ENCODE data around the gene SCGB2B2. TPM values are rescaled to one million over a fixed set of nuclear protein-coding genes. Genes with fewer than 3 reads are reported as not detected.
"Not testable (repeated sequence)": the region's sequence is repeated elsewhere in the genome, so short reads cannot be mapped to it uniquely, and the experiment has no call there.

Gene SCGB2B2
- total RNA-seq, 3 donors from 2014 or later = 0.80 to 5.6 (median 0.98) TPM

DNA sequence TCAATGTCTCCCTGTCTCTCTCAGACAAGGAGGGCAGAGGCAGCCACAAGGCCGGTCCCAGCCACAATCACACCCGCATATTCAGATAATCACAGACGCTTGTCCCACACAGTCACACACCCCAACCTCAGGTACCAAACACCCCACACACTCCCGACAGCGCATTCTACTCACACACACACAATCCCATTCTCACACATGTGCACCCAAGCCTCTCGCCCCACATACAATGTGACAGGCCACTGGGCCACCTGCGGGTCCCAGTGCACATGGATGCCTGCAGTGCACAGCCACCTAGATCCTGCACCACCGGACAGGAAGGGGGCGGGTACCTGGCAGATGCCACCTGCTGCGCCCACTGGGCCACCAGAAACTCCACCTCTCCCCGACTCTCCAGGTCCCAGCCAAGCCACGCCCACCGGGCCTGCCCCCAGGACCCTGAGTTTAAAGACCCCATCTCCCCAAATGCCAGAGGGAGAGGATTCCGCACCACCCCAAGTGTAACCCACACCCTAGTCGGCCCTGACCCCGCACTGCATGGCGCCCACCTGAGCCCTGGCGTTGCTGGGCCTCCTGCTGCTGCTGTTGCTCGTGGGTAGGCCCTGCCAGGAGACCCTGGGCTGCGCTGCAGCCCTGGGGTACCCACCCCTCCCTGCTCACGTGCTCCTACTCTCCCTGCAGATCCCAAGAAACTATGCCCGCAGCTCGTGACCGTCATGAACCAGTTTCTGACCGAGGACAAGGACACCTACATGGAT, 10.6 kb downstream of the SCGB2B2 start:
- DNase-seq (ENCODE audit: low spot score in 2 of 2) = no peak

DNA sequence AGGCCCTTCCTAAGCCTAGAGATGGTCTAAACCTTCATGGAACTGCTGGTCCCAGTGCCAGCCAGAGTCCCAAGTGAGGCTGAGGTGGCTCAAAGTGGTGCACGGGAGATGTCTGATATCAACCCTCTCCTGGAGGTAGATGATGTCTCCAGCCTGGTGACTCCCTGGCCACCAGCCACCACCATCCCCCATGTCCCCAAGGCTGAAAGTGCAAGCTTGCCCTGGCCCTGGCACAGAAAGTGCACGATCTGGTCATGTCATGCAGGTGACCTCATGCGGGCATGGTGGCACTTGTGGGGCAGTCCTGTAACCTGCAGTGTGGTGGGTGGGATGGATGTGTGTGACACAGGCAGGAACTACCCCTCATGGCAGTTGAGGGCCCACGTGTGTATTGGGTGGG, 11.7 kb downstream of the SCGB2B2 start:
- H3K4me1 ChIP-seq; H3K27me3 ChIP-seq; intact Hi-C loops (cut with DNase I; ENCODE audit: low total_unique reads); H3K36me3 ChIP-seq; H3K27ac ChIP-seq; H3K4me3 ChIP-seq; H3K9me3 ChIP-seq: not testable (repeated sequence)
- peak in 1 of 2 donors; percentile 62 for DNase-seq (ENCODE audit: low spot score in 2 of 2)

More for the DNA sequence above, 10.6 kb downstream of the SCGB2B2 start:
- Histone ChIP-seq H3K4me1 (no peaks in the 10 kb centered on the region), H3K4me3 (no peak overlapping the region), H3K27ac (peak overlapping the region in 1 of 2 donors; percentile 86), H3K27me3 (no peaks in the 10 kb centered on the region), H3K9me3 (no peaks in the 10 kb centered on the region), H3K36me3 (no peaks in the 10 kb centered on the region)
- TF ChIP-seq POLR2AphosphoS5 (IDR thresholded peaks at IDR 0.05) (no peak), POLR2A (IDR thresholded peaks at IDR 0.05) (no peak)
- TF ChIP-seq, protein P1, sequence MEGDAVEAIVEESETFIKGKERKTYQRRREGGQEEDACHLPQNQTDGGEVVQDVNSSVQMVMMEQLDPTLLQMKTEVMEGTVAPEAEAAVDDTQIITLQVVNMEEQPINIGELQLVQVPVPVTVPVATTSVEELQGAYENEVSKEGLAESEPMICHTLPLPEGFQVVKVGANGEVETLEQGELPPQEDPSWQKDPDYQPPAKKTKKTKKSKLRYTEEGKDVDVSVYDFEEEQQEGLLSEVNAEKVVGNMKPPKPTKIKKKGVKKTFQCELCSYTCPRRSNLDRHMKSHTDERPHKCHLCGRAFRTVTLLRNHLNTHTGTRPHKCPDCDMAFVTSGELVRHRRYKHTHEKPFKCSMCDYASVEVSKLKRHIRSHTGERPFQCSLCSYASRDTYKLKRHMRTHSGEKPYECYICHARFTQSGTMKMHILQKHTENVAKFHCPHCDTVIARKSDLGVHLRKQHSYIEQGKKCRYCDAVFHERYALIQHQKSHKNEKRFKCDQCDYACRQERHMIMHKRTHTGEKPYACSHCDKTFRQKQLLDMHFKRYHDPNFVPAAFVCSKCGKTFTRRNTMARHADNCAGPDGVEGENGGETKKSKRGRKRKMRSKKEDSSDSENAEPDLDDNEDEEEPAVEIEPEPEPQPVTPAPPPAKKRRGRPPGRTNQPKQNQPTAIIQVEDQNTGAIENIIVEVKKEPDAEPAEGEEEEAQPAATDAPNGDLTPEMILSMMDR (IDR thresholded peaks at IDR 0.05) = no peak
- intact Hi-C loops (cut with DNase I; ENCODE audit: low total_unique reads) = no loop called here

GRCh38 chr19:34664870-34665269, 12.1 kb downstream of the SCGB2B2 start:
- Histone ChIP-seq H3K4me1 (no peaks in the 10 kb centered on the region), H3K27me3 (no peaks in the 10 kb centered on the region), H3K27ac (no peak overlapping the region), H3K4me3 (no peak overlapping the region), H3K9me3 (no peaks in the 10 kb centered on the region), H3K36me3 (no peaks in the 10 kb centered on the region)
- intact Hi-C loops (cut with DNase I; ENCODE audit: low total_unique reads) = no loop called here
- DNase-seq (ENCODE audit: low spot score in 2 of 2) = no peak
- TF ChIP-seq POLR2AphosphoS5 (IDR thresholded peaks at IDR 0.05) = no peak
- no peak for TF ChIP-seq POLR2A (IDR thresholded peaks at IDR 0.05)
- TF ChIP-seq, protein P1 (IDR thresholded peaks at IDR 0.05) = no peak

GRCh38 chr19:34664168-34664567, 12.8 kb downstream of the SCGB2B2 start:
- no peaks in the 10 kb centered on the region for H3K27me3 ChIP-seq
- intact Hi-C loops (cut with DNase I; ENCODE audit: low total_unique reads) = no loop called here
- DNase-seq (ENCODE audit: low spot score in 2 of 2) = peak in 1 of 2 donors; percentile 54

GRCh38 chr19:34662919-34663318, 14.0 kb downstream of the SCGB2B2 start:
- no peak for TF ChIP-seq POLR2A (IDR thresholded peaks at IDR 0.05)
- TF ChIP-seq POLR2AphosphoS5 (IDR thresholded peaks at IDR 0.05) = no peak
- TF ChIP-seq, protein P1 (IDR thresholded peaks at IDR 0.05) = peak in 1 of 3 donors; percentile 9
- Histone ChIP-seq H3K36me3 (no peaks in the 10 kb centered on the region), H3K4me1 (no peaks in the 10 kb centered on the region), H3K27me3 (no peaks in the 10 kb centered on the region), H3K4me3 (no peak overlapping the region), H3K9me3 (no peaks in the 10 kb centered on the region), H3K27ac (no peak overlapping the region)
- no peak for DNase-seq (ENCODE audit: low spot score in 2 of 2)
- intact Hi-C loops (cut with DNase I; ENCODE audit: low total_unique reads) = no loop called here

More at GRCh38 chr19:34664168-34664567, 12.8 kb downstream of the SCGB2B2 start:
- Histone ChIP-seq H3K4me1 (no peaks in the 10 kb centered on the region), H3K9me3 (no peaks in the 10 kb centered on the region), H3K27ac (no peak overlapping the region), H3K4me3 (no peak overlapping the region), H3K36me3 (no peaks in the 10 kb centered on the region)
- TF ChIP-seq POLR2A (IDR thresholded peaks at IDR 0.05) (no peak), POLR2AphosphoS5 (IDR thresholded peaks at IDR 0.05) (no peak)
- TF ChIP-seq, protein P1 (IDR thresholded peaks at IDR 0.05) = no peak
